ENCODE data around the gene DTD2.
"Not testable (repeated sequence)": the region's sequence is repeated elsewhere in the genome, so short reads cannot be mapped to it uniquely, and the experiment has no call there.

The DTD2 gene

DNA sequence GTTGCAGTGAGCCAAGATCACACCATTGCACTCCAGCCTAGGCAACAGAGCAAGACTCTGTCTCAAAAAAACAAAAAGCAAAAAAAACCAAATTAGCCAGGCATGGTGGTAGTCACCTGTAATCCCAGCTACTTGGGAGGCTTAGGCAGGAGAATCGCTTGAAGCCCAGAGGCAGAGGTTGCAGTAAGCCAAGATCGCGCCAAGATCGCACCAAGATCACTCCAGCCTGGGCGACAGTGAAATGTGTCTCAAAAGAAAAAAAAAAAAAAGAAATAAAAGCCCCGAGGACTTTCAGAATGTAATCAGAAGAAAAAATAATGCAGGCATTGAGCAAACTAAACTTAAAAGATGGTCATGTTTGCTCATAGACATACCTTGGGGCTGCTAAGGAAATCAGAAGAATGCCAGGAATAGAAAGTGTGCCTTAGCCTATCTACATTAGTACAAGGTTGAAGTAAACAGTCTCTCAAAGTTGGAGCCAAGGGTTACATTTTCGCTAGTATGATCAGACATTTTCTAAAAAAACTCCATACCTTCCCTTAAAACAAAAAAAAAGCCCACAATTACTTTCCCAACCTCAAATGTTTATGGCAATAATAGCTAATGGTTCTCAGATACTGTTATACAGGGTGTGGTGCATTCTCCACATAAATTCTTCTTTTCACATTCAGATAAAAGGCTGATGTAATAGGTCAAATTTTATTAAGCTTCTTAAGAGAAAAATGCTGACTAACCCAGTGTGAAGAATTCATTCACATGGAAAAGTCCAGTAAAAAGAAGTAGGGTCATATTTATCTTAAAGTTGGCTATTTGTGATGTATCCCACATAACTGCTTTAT, 15.8 kb downstream of the DTD2 start:
- no peak for DNase-seq

DNA sequence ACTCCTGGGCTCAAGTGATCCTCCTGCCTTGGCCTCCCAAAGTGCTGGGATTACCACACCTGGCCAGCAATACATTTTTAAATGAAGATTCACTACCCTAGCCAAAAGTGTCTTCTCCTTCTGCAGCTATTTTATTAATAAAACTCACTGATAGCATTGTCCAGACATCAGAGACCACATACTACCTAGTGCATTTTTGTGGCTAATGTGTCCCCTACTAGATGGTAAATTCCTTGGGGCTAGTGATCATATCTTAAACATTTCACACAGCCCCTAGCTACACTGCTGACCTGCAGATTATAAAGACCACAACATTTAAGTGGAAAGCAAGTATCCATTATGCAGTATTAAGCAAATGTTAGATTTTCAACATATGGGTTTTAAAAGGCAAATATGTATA, 17.0 kb downstream of the DTD2 start:
- DNase-seq, result no peak

DNA sequence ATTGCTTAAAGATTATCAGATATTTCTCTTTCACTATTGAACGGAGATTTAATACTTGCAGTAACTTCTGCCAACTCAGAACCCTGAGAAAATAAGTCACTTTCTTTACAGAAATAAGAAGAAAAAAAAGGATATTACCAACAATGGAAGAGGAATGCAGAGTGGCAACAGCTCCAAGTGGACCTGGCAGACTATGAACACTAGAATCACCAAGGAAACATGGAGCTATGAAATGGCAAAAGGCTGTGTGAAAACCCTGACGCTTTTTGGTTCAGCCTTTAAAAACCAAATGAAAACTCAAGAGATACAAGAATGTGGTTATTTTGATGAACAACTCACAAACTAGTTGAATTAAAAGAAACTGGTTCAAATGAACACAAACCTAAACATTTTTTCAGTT, 17.7 kb downstream of the DTD2 start:
- no peak for DNase-seq

DNA sequence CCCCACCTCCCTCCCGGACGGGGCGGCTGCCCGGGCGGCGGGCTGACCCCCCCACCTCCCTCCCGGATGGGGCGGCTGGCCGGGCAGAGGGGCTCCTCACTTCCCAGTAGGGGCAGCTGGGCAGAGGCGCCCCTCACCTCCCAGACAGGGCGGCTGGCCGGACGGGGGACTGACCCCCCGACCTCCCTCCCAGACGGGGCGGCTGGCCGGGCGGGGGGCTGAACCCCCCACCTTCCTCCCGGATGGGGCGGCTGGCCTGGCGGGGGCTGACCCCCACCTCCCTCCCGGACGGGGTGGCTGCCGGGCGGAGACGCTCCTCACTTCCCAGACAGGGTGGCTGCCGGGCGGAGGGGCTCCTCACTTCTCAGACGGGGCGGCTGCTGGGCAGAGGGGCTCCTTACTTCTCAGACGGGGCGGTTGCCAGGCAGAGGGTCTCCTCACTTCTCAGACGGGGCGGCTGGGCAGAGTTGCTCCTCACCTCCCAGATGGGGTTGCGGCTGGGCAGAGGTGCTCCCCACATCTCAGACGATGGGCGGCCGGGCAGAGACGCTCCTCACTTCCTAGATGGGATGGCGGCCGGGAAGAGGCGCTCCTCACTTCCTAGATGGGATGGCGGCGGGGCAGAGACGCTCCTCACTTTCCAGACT, 20.1 kb downstream of the DTD2 start:
- DNase-seq, result not testable (repeated sequence)

DNA sequence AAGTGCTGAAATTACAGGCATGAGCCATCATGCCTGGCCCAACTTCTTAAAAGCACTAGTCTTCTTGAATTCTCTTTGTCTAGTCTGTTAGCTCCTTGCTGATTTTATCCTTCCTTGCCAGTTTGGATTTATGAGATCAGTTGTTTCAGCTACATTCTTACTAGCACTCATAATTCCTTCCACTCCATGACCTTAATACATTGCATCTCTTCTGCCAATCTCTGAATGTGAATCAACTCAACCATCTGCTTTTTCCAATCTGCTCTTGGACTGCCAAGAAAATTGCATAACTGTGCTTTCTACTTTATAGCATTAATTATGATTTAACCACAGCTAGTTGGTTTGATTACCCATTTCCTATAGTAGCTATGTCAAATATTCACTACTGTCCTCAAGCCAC, 22.0 kb downstream of the DTD2 start:
- no peak for DNase-seq

DNA sequence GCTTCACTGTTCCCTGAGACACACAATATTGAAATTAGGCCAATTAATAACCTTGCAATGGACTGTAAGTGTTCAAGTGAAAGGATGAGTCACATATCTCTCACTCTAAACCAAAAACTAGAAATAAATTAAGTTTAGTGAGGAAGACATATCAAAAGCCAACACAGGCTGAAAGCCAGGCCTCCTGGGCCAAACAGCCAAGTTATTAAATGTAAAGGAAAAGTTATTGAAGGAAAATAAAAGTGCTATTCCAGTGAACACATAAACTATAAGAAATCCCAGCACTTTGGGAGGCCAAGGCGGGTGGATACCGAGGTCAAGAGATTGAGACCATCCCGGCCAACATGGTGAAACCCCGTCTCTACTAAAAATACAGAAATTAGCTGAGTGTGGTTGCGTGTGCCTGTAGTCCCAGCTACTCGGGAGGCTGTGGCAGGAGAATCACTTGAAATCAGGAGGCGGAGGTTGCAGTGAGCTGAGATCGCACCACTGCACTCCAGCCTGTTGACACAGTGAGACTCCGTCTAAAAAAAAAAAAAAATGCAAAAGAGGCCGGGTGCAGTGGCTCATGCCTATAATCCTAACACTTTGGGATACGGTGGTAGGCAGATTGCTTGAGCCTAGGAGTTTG, 26.6 kb downstream of the DTD2 start:
- no peak for DNase-seq

DNA sequence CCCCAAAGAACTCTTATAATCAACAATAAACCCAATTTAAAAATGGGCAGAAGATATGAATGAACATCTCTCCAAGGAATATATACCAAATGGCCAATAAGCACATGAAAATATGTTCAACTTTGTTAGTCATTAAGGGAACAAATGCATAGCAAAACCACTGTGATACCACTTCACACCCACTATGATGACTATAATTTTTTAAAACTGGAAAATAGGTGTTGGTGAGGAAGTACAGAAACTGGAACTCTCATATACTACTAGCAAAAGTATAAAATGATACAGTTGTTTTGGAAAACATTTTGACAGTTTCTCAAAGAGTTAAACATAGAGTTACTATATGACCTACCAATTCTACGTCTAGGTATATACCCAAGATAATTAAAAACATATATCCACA, 27.5 kb downstream of the DTD2 start:
- DNase-seq, result no peak

DNA sequence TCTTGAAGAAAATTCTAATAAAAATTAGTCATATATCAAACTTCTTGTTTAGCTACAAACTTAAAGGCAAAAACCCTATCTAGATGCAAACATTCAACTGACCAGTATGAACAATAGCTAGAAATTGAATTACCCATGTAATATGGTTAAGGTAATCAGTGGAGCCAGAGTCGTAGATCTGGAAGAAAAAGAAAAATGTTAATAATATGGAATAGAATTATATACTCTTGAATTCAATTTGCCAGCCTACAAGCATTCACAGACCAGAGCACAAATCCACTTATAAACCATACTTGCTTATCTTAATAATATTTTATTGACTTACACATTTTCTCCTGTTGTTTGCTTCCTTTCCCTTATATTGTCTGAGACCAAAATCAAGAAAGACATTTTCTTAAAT, 29.3 kb downstream of the DTD2 start:
- DNase-seq, result no peak

DNA sequence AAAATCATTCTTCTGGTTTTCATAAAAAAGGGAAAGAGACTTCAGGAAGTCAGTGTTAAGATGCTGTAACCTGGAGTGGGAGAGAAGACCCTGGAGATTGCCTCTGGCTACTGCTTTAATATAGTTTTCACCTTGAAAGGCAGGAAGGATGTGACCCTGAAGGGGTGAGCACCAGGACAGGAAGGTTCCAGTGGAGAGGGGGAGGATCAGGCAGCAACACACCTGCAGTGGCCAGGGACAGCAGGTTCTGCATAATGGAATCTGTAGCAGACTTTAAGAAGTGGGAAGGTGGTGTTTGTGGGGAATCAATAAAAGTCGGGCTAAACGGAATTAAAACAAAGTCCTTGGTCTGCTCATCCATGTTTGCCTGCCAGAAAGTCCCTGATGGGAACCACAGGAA, 30.6 kb downstream of the DTD2 start:
- no peak for DNase-seq

DNA sequence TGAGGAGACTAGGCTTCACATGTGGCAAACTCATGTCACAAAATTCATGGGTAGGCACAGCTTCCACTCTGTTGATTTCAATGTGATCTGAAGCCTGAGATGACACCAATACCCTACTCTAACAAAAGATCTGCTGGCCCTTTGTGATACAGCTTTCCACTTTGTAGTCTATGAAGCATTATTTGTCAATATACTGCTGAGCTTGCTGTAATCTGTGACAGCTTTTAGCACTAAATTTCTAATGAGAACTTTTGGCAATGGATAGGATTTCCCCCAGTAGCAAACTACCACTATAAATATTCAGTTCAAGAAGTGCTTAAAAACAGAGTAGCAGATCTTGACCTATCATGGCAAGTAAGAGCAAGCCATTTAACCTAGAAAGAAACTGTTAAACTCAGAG, 31.4 kb downstream of the DTD2 start:
- DNase-seq, result no peak

DNA sequence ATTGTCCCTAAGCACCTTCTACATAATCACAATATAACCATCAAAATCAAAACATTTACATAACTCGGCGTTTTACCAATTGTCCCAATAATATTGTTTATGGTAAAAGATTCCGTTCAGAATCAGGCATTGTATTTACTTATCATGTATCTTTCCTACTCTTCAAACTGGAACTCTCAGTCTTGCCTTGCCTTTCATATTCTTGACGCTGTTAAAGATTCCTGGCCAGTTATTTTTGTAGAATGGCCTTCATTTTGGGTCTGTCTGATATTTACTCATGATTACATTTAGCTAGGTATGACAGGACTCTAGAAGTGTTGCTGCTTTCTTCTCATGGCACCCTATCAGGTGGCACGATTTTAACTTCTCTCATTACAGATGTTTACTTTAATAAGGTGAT, 36.1 kb downstream of the DTD2 start:
- DNase-seq, result no peak

DNA sequence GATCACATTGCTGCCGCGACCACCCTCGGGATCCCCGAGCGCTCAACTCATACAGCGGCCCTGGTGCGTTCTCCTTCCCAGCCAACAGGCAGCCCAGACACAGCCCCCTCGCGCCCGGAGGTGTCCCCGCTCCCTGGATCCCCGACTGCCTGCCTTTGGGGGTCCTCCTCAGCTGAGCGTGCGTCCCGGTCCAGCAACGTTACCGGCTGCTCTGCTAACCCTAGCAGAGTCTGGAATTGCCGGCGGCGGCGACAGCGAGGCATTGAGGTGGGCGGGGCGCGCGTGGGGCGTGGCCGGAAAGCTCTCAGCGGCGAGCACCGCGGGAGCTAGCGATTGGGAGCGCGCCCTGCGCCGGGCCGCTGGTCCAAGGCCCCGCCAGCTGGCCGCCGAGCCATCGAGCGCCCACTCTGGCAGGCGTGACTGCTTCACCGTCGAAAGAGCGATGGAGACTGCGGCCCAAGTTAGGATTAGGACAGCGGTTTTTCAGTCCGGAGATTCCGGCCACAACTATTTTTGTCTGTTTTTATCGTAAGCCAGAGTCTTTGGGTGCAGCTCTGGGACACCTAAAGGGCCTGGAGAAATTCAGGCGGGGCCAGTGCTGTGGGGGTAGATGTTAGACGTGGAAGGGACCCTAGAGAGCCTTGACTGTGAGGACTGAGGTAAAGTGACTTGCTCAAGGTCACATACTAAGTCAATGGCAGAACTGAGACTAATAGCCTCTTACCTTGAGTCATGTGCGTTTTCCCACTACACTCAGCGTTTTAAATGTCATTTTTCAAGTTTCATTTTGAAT, 36.8 kb downstream of the DTD2 start, which contains the start of gene HEATR5A:
HEATR5A (minus strand) TSS at position 232 of the 793 bp plus-strand sequence. CDS start 17,575 bp downstream, outside the sequence.
- DNase-seq, result peak; percentile 84

DNA sequence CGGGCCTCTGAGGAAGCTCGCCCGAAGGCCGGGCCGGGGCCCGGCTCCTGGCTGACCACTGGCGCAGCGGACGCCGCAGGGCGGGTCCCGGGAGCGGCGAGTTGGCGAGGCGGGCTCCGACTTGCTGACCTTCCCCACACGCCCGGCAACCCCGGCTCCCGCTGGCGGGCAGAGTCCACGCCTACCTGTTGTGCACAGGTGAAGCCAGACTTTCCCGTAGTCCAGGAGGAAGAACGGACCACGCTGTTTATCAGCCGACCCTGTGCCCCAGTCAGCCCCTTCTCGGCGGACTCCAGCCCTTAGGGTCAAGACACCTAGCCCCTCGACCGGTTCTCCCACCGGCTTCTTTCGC, 37.4 kb downstream of the DTD2 start:
- DNase-seq, result no peak

DNA sequence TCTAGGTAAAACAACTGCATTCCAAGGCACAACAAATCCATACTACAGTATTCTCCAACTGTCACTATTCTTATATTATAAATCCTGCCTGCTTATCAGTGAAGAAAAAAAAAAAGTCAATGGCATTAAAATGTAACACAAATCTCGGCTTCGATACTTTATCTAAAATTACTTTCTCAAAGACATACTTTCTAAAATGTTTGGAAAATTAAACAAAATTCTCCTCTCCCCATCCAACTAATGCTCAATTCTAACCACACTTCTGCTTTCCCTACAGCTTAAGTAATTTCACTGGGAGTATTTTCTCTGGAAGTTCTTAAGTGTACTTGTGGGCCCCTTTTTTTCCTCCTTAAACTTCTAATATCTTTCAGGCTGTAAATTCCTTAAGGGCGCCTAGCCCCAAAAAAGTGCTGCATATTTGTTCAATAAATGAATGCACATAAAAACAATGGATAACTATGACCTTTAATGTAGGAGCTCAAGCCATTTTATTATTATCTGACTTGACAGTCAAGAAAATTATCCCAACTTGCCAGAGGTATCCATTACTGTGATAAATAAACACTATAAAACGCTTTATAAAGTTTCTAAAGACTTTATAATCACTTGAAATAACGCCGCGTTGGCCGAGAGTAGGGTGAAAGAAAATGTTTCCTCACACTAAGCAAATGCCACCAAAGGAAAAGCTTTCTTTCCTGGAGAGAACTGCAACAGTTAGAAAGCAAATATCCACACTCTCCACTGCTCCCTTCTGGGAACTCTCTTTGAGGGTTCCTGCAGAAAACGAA, 37.9 kb downstream of the DTD2 start:
- DNase-seq, result no peak

DNA sequence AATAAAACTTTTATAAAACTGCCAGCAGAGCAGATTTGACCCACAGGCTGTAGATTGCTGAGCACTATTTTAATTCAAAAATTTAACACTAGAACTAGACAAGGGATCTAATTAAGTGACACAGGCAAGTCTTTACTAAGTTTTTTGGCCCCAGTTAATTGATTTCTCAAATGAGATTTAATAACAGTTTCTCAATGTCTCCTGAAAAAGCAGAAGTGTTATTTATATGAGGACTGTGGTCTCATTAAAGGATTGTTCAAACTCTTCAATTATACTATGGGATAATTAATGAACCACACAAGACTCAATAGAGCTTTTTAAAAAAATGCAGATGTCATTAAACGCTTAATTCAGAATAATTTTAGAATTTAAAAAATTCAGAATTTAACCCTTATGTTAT, 38.9 kb downstream of the DTD2 start:
- no peak for DNase-seq

DNA sequence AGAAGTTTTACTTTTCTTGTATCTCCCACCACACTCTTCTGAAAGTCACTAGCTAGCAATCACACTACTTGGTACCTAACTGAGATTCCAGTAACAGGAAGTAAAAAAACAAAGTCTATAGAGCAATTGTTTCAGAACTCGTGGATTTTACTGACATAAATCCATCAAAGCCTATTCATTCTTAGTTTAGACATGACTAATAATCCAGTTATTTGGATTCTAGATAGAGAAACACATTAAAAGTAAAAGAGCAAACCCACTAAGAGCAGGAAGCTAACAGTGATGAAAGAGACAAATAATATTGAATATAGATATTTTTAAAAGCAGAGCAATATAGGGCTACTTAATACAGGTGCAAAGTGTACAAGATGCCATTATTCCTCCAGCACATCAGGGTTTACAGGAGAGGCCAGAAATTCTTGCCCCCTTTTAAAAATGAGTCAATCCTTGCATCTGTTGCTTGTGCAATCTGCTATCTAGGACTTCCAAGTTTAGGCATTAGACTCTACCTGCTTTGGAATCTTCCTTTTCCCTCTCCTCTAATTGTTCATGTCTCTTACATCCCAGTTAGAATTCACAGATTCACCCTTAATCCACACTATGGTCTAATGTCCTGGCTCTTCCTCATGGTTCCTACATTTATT, 43.0 kb downstream of the DTD2 start:
- no peak for DNase-seq

DNA sequence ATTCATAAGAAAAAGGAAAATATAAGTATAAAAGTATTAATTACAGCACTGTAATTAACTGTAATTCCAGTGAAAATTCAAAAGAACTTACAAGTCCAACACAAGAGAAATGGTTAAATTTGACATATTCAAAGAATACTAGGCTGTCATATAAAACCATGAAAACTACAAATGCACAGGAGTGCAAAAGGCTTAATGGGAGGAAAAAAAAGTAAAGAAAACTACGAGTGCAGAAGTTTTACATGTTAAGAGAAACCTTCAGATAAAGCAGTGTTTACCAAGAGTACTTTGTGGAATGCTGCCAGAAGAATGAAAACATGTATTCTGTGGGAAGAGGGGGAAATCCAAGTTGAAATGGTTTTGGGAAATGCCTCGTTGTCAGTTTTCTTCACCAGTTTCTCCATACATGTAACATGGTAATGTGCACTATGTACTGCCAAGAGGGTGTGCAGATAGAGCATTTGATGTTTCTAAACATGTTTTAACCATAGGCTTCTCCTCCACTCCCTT, 46.0 kb downstream of the DTD2 start:
- DNase-seq, result no peak

DNA sequence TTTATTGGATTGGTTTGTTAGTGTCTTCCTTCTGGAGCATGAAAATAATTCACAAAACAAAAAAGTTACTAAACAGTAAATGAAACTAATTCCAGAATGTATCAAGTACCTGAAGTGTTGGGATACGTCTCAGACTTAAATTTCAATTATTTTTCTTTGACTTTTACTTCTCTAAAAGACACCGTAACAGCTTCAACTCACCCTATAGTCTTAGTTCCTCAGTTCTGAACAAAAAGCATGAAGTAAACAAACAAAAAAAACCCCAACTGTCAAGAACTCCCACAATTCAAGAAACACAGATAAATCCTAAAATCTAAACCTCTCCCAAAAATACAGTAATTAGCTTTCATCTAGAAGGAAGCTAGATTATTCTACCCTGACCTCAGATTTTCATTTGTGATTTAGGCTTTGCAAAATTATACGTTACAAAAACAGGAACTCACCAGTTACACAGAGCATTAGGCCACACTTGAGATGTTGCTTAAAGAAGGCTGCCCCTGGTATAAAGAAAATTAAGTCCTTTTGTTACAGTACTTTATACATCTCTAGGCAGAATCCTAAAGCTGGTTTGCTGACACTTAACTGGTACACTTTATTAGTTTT, 47.2 kb downstream of the DTD2 start:
- DNase-seq, result peak; percentile 59

DNA sequence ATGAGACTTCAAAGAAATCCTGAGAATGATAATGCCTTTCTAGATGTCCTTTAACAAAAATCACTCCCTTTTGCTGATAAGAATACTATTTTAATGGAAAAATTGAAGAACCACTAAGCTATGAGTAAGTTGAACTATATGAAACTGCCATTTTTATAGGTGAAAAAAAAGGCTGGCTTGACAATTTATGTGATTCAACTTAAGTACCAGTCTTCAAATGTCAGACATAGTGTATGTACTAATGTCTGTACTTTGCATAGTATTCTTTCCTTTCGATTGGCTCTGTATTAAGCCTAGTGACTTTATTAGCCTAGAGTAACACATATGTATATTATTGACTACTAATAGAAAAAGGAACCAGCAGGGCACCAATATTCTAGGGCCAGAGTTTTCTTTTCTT, 48.9 kb downstream of the DTD2 start:
- DNase-seq, result no peak

DNA sequence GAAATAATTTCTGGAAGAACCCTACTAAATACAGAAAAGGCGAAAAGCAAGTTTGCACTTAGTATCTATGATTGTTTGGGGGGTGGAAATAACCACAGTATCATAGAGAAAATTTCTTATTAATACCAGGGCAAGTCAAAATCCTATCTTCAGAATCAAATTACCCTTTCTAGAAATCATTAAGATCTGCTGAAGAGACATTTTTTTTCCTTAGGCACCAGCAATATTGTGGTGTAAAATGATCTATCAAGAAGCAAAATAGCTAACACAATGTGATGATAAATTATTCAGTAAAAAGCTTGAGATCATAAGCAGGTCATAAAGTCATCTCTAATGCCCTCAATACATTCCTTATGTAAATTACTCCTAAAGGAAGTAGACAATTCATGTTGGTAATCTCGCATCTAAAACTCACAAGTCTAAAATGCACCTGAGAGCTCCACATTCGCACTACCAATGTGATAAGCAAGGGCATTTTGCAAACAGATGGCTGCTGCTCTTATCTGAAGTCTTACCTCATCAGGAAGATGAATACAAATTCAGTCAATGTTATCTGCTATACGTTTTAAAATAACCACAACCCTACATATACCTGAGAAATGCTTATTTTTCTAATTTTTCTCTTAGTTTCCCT, 51.6 kb downstream of the DTD2 start:
- no peak for DNase-seq

DNA sequence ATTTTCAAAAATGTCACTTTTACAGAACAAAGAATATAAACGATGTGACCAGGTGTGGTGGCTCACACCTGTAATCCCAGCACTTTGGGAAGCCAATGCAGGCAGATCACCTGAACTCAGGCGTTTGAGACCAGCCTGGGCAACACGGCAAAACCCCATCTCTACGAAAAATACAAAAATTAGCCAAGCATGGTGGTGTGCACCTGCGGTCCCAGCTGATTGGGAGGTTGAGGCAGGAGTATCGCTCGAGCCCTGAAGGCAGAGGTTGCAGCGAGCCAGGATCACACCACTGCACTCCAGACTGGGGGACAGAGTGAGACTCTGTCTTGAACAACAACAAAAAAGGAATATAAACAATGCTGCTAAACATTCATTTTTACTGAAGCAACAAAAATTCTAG, 52.2 kb downstream of the DTD2 start:
- DNase-seq, result no peak
